HepG2 (cell line): ENCODE results near the gene NPW. TPM values are rescaled to one million over a fixed set of nuclear protein-coding genes. Genes with fewer than 3 reads are reported as not detected.

Experiments
- BCL6 ChIP-seq: IDR thresholded peaks from 2 replicates; pipeline ENCODE4 v1.6.1; 2016; ENCODE audit warnings: missing genetic modification reagents, missing compliant biosample characterization
- CREM ChIP-seq, 2 experiments: sonication (generic) in 1 of 2; formaldehyde crosslinking in 1 of 2; IDR thresholded peaks; 2 replicates each; pipeline versions ENCODE4 v1.4.0 to v1.6.1; 2016 to 2020; ENCODE audit warnings: antibody characterized with exemption in 1 of 2, mild to moderate bottlenecking in 1 of 2, missing genetic modification reagents in 1 of 2
- DR1 ChIP-seq: sonication (generic); formaldehyde crosslinking; IDR thresholded peaks from 2 replicates; pipeline ENCODE4 v1.8.0; 2021; ENCODE audit warnings: mild to moderate bottlenecking, missing genetic modification reagents, inconsistent platforms
- GABPB1 ChIP-seq: IDR thresholded peaks from 2 replicates; pipeline ENCODE4 v1.6.1; 2016; ENCODE audit warnings: mild to moderate bottlenecking, missing genetic modification reagents, moderate library complexity, missing compliant biosample characterization
- GATA4 ChIP-seq: sonication (generic); IDR thresholded peaks from 2 replicates; pipeline ENCODE4 v1.6.1; 2016; ENCODE audit warnings: antibody characterized with exemption, low read depth, borderline replicate concordance
- KDM2A ChIP-seq: sonication (generic); formaldehyde crosslinking; IDR thresholded peaks from 2 replicates; pipeline ENCODE4 v1.4.0; 2020; ENCODE audit warnings: low read depth, missing genetic modification reagents, borderline replicate concordance
- KMT2A ChIP-seq: sonication (generic); formaldehyde crosslinking; IDR thresholded peaks from 2 replicates; pipeline ENCODE4 v1.4.0; 2020; ENCODE audit warnings: missing genetic modification reagents
- MAX ChIP-seq: IDR thresholded peaks from 2 replicates; pipeline ENCODE4 v1.6.1; 2012; ENCODE audit warnings: inconsistent platforms
- MYC ChIP-seq: sonication (generic); formaldehyde crosslinking; IDR thresholded peaks from 2 replicates; pipeline ENCODE4 v1.9.0; 2021; ENCODE audit warnings: missing genetic modification reagents, borderline replicate concordance
- NCOA2 ChIP-seq: sonication (generic); formaldehyde crosslinking; IDR thresholded peaks from 2 replicates; pipeline ENCODE4 v1.8.0; 2022; ENCODE audit warnings: inconsistent platforms
- NFKB2 ChIP-seq: sonication (generic); formaldehyde crosslinking; IDR thresholded peaks from 2 replicates; pipeline ENCODE4 v1.4.0; 2020; ENCODE audit warnings: missing genetic modification reagents, borderline replicate concordance
- PHF21A ChIP-seq: sonication (generic); formaldehyde crosslinking; IDR thresholded peaks from 2 replicates; pipeline ENCODE4 v1.5.0; 2020; ENCODE audit warnings: mild to moderate bottlenecking, missing genetic modification reagents
- REL ChIP-seq: sonication (generic); formaldehyde crosslinking; conservative IDR thresholded peaks from 2 replicates; pipeline ENCODE4 v1.8.0; 2022; ENCODE audit warnings: mild to moderate bottlenecking, missing genetic modification reagents, moderate library complexity
- RFXAP ChIP-seq: sonication (generic); formaldehyde crosslinking; IDR thresholded peaks from 2 replicates; pipeline ENCODE4 v1.4.0; 2020; ENCODE audit warnings: missing genetic modification reagents, borderline replicate concordance
- RXRA ChIP-seq: sonication (generic); formaldehyde crosslinking; IDR thresholded peaks from 2 replicates; pipeline ENCODE4 v1.5.1; 2020; ENCODE audit warnings: missing genetic modification reagents
- SP5 ChIP-seq: IDR thresholded peaks from 2 replicates; pipeline ENCODE4 v1.6.1; 2016; ENCODE audit warnings: low read depth, borderline replicate concordance
- ZBED4 ChIP-seq: sonication (generic); formaldehyde crosslinking; IDR thresholded peaks from 2 replicates; pipeline ENCODE4 v1.4.0; 2020; ENCODE audit warnings: missing genetic modification reagents, borderline replicate concordance
- ZFP90 ChIP-seq: sonication (generic); formaldehyde crosslinking; IDR thresholded peaks from 2 replicates; pipeline ENCODE4 v1.8.0; 2022; ENCODE audit warnings: missing genetic modification reagents, mild to moderate bottlenecking, inconsistent platforms, borderline replicate concordance
- ZFY ChIP-seq: sonication (generic); formaldehyde crosslinking; IDR thresholded peaks from 2 replicates; pipeline ENCODE4 v1.4.0; 2020; ENCODE audit warnings: missing genetic modification reagents
- ZMYM4 ChIP-seq: sonication (generic); formaldehyde crosslinking; IDR thresholded peaks from 2 replicates; pipeline ENCODE4 v1.8.1; 2023; ENCODE audit warnings: mild to moderate bottlenecking, missing genetic modification reagents
- ZNF121 ChIP-seq: sonication (generic); formaldehyde crosslinking; IDR thresholded peaks from 2 replicates; pipeline ENCODE4 v1.5.0; 2020; ENCODE audit warnings: mild to moderate bottlenecking, missing genetic modification reagents
- ZNF446 ChIP-seq: sonication (generic); formaldehyde crosslinking; IDR thresholded peaks from 2 replicates; pipeline ENCODE4 v1.5.0; 2020; ENCODE audit warnings: mild to moderate bottlenecking, missing genetic modification reagents
- ZNF496 ChIP-seq: sonication (generic); formaldehyde crosslinking; IDR thresholded peaks from 2 replicates; pipeline ENCODE4 v1.8.1; 2023; ENCODE audit warnings: mild to moderate bottlenecking, moderate library complexity, missing genetic modification reagents; ENCODE audit not compliant: insufficient replicate concordance
- ZNF550 ChIP-seq: sonication (generic); formaldehyde crosslinking; IDR thresholded peaks from 2 replicates; pipeline ENCODE4 v1.4.0; 2020; ENCODE audit warnings: mild to moderate bottlenecking, missing genetic modification reagents, borderline replicate concordance
- ZNF580 ChIP-seq: IDR thresholded peaks from 2 replicates; pipeline ENCODE4 v1.6.1; 2016; ENCODE audit warnings: low read depth, borderline replicate concordance
- ZNF614 ChIP-seq: IDR thresholded peaks from 2 replicates; pipeline ENCODE4 v1.6.1; 2018; ENCODE audit warnings: missing biosample characterization, missing genetic modification reagents, inconsistent platforms, borderline replicate concordance
- ZNF709 ChIP-seq: sonication (generic); formaldehyde crosslinking; IDR thresholded peaks from 2 replicates; pipeline ENCODE4 v1.5.0; 2020; ENCODE audit warnings: mild to moderate bottlenecking, missing genetic modification reagents
- ZNF768 ChIP-seq: sonication (generic); formaldehyde crosslinking; IDR thresholded peaks from 2 replicates; pipeline ENCODE4 v1.4.0; 2020; ENCODE audit warnings: missing genetic modification reagents
- polyA plus RNA-seq, 8 experiments: library from polyadenylated mRNA; depleted of rRNA in 3 of 8; stranded (reverse) in 7 of 8; unstranded in 1 of 8; fragments of >200 nt; fragmentation: Illumina TruSeq in 4 of 8; extraction: Trizol in 4 of 8; gene quantifications; 2 replicates each; pipeline versions ENCODE4 v1.2.1 to v1.2.3, GENCODE V29; 2011 to 2016; ENCODE audit warnings: low read depth in 4 of 8, missing spikeins in 1 of 8, mixed read lengths in 1 of 8; ENCODE audit not compliant: insufficient read depth in 1 of 8
- total RNA-seq, 5 experiments: library from RNA; depleted of rRNA; stranded (reverse); fragments of >200 nt; fragmentation: Illumina TruSeq; extraction: Trizol; gene quantifications; 2 replicates each; pipeline ENCODE4 v1.2.3, GENCODE V29; 2016; ENCODE audit warnings: low read depth in 1 of 5

NPW gene
- total and polyA plus RNA-seq, 2 of the 13 experiments (the other 11 are each of a cell fraction or from before 2014, with no cell fraction given): 0.24 to 0.97 TPM

GRCh38 chr16:2009791-2010510, 9.6 kb upstream of the NPW start, which contains the start of gene ZNF598 (continued):
- TF ChIP-seq ZMYM4 (CRISPR knock-in tag): peak; percentile 47
- TF ChIP-seq ZFP90 (CRISPR knock-in tag): peak; percentile 91
- no peak for TF ChIP-seq ZNF496 (CRISPR knock-in tag)
- TF ChIP-seq ZNF121 (CRISPR knock-in tag): no peak
- peak; percentile 55 for TF ChIP-seq PHF21A (CRISPR knock-in tag)
- peak; percentile 69; the same call in 1 of the 2 replicates for TF ChIP-seq NFKB2
- no peak for TF ChIP-seq DR1 (CRISPR knock-in tag)
- TF ChIP-seq ZNF614: 0 out of 2 replicates have a peak, but pooled peaks have one; percentile 35
- TF ChIP-seq KMT2A (CRISPR knock-in tag): 0 out of 2 replicates have a peak, but pooled peaks have one; percentile 60
- peak; percentile 30 for TF ChIP-seq RXRA (CRISPR knock-in tag)
- peak; percentile 61; the same call in 1 of the 2 replicates for TF ChIP-seq ZNF580 (CRISPR knock-in tag)
- TF ChIP-seq ZNF709: peak; percentile 87
- TF ChIP-seq GATA4: no peak
- TF ChIP-seq ZNF768 (CRISPR knock-in tag): peak; percentile 45; the same call in 1 of the 2 replicates
- peak; percentile 53; the same call in 1 of the 2 replicates for TF ChIP-seq ZNF550 (CRISPR knock-in tag)
- peak; percentile 32 for TF ChIP-seq CREM (IDR thresholded peaks at IDR 0.05)
- TF ChIP-seq CREM (CRISPR knock-in tag; IDR thresholded peaks at IDR 0.05): no peak
- TF ChIP-seq GABPB1: peak; percentile 95
- TF ChIP-seq RFXAP (CRISPR knock-in tag): peak; percentile 80
- peak; percentile 34; the same call in 1 of the 2 replicates for TF ChIP-seq SP5 (CRISPR knock-in tag)
- TF ChIP-seq MAX: peak; percentile 92
- TF ChIP-seq NCOA2 (CRISPR knock-in tag): no peak; the same call in 1 of the 2 replicates
- 0 out of 2 replicates have a peak, but pooled peaks have one; percentile 52 for TF ChIP-seq REL
- peak; percentile 59 for TF ChIP-seq ZNF446
- TF ChIP-seq MYC (CRISPR knock-in tag): peak; percentile 98
- no peak for TF ChIP-seq ZBED4
- TF ChIP-seq ZFY (CRISPR knock-in tag): peak; percentile 89
- TF ChIP-seq BCL6 (CRISPR knock-in tag): peak; percentile 33; the same call in 1 of the 2 replicates
- TF ChIP-seq KDM2A (CRISPR knock-in tag): peak; percentile 83
